Stimulated activated CD8-positive, alpha-beta memory T cell treated with anti-CD3 and anti-CD28 coated beads, Interleukin-7, amount 100 ng/mL, for 48 hours (primary cell): ENCODE measurements around the gene PNMT.

Experiments used
- DNase-seq, 2 donors: peaks; one replicate each; pipeline ENCODE4 v3.0.0-alpha.2; 2020; ENCODE audit warnings: low read depth in 1 of 2; ENCODE audit errors: extremely low read depth in 1 of 2

Gene PNMT

DNA sequence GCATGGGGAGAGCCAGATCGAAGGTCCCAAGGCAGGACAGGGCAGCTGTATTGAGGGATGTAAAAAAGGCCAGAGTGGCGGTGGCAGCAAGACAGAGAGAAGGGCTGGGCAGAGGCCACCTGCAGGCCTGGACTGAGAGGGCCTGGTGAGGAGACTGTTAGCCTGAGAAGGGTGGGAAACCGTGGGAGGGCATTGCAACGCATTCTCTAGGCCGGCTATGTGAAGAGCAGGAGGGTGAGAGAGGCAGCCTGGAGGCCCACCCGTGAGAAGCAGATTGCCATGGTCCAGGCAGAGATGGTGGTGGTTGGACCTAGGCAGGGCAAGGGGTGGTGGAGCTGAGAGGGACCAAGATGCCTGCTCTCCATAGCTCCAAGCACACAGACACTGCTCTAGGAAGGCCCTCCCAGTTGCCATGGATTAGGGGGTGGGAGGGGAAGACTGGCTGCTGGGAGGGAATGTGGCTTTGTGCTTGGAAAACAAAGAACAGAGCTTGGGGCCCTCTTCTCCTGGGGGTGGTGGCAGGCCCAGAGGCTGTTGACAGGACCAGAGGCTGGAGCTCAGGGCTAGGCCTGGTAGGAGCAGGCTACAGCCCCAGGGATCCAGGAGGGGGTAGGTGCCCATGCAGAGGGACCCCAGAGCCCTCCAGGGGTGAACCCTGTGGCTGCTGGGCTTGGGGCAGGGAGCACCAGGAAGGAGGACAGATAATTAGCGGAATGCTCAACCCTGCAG, 15.5 kb upstream of the PNMT start:
- DNase-seq, result no peak

DNA sequence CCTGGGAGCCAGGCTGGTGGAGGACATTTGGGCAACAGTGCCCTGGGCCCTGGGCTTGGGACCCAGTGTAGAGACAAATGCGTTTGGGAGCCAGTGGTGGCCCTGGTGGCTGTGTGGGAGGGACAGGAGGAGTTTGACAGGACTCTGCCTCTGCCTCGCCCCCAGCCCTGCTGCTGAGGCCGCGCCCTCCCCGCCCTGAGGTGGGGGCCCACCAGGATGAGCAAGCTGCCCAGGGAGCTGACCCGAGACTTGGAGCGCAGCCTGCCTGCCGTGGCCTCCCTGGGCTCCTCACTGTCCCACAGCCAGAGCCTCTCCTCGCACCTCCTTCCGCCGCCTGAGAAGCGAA, 15.0 kb upstream of the PNMT start:
- no peak for DNase-seq

DNA sequence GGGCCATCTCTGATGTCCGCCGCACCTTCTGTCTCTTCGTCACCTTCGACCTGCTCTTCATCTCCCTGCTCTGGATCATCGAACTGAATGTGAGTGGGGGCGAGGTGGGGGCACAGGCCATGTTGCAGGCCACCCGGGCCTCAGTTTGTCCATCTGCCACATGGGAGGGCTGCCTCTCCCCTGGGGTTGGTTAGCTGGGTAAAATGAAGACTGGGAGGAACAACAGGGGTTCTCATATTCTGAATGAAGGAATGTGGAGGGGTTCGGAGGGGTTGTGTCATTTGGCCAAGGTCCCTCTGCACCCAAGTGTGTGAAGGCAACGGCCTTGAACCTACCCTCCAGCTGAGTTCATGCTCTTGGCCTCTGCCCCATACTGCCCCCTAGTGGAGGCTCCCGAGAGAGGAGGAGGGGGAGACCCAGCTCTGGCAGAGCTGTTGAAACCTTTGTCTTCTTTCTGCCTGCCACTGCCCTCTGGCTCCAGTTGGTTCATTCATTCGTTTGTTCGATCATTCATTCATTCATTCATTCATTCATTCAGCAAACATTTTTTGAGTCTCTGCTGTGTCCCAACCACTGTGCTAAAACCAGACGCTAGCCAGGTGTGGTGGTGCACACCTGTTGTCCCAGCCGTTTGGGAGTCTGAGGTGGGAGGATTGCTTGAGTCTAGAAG, 14.5 kb upstream of the PNMT start:
- DNase-seq, result peak; percentile 36 to 67

DNA sequence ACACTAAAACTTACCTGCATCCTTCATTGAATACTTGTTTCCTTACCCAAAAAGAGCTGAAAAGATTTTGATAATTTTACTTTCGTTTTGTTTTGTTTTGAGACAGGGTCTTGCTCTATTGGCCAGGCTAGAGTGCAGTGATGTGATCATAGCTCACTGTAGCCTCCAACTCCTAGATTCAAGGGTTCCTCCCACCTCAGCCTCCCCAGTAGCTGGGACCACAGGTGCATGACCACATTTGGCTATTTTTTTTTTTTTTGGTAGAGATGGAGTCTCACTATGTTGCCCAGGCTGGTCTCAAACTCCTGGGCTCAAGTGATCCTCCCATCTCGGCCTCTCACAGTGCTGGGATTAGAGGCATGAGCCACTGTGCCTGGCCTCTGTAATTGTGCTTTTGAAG, 13.1 kb upstream of the PNMT start:
- no peak for DNase-seq

DNA sequence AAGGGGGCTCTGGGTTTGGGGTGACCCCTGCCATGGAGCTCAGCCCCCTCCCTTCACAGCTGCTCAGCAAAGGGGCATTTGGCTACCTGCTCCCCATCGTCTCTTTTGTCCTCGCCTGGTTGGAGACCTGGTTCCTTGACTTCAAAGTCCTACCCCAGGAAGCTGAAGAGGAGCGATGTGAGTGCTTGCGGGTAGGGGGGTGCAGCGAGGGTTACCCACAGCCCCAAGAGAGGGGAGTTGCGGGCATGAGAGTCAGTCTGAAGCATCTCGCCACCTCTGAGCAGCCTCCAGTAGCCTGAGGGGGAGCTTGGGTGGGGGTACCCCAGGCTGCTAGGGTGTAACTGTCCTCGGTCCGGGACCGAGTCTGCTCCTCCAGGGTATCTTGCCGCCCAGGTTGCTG, 9.9 kb upstream of the PNMT start:
- no peak for DNase-seq

DNA sequence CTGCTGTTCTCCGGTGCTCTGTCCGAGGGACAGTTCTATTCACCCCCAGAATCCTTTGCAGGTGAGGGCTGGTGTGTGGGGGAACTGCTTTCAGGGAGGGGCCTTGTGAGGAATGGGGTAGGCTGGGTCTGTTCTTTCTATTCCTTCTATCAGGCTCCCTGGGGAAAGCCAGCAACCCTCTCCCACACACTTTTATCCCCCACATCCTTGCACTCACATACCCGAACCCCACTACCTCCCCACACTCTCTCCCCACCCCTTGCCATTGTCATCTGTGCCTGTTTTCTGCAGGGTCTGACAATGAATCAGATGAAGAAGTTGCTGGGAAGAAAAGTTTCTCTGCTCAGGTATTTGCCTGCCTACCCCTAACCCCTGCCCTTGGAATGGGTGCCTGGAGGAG, 9.5 kb upstream of the PNMT start:
- DNase-seq, result no peak

DNA sequence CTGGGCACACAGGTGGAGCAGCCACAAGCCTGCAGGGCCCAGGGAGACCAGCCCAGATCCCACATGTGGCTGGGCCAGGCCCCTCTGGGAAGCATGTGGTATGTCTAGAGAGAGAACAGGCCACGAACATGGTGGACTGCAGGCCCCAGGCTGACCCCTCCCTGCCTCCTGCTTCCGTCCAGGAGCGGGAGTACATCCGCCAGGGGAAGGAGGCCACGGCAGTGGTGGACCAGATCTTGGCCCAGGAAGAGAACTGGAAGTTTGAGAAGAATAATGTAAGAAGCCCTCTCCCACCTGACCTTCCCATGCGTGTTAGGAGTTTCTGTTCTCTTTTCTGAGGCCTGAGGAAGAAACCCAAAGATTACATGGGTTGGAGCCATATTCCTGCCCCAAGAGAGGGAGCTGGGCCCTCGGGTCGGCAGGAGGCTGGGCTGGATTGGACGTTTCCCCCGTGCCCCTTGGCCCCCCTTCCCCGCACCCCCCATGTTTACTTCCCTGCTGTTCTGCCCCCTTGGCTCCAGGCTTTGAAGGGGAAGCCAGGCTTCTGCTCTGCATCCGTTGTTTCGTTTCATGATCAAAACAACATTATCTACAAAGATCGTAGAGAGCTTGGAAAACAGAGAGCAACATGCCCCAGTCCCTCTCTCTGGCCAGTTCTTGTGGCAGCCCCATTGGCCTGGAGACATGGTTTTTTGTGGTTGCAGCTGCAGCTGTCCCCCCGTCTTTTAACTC, 8.8 kb upstream of the PNMT start:
- no peak for DNase-seq

DNA sequence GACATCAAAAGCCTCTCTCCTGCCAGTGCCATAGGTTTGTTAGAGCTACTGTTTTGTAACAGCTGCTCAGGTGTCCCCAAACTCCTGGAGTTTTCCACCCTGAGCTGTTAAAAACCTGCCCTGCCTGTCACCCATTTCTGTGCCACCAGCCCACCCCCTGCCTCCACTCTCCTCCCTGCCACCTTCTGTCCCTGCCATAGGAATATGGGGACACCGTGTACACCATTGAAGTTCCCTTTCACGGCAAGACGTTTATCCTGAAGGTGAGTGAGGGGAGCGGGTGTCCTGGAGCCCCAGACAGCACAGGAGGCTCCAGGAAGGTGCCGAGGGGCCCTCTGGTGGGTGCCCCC, 8.3 kb upstream of the PNMT start:
- DNase-seq, result no peak

DNA sequence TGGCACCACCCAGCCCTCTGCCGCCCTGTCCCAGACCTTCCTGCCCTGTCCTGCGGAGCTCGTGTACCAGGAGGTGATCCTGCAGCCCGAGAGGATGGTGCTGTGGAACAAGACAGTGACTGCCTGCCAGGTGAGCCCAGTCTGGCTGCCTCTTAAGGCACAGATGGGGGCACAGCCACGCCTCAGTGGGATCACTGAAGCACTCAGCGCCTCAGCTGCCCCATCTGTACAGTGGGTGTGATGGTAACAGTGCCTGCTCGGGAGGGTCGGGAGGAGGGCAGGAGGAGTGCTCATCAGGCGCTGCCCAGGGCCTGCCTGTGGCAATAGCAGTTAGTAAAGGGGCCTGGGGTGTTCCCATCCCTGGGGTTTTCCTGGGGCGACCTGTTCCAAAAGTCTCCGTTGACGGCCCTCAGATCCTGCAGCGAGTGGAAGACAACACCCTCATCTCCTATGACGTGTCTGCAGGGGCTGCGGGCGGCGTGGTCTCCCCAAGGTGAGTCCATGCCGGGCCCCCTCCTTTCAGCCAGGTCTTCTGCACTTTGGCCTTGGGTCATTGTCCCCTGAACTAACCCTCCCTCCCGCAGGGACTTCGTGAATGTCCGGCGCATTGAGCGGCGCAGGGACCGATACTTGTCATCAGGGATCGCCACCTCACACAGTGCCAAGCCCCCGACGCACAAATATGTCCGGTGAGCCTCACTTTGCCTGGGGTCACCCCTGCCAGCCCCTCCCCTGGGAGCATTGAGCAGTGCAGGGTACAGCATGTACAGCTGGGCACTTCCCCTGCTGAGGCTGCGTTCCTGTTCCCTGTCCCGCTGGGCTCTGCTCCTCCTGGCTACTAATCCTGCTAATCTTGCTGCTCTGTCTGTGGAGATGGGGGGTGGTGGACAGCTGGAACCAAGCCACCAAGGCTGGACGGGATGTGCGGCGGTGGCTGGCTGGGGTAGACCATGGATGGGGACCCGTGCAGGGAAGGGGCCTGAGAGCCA, 7.6 kb upstream of the PNMT start:
- DNase-seq, result no peak

DNA sequence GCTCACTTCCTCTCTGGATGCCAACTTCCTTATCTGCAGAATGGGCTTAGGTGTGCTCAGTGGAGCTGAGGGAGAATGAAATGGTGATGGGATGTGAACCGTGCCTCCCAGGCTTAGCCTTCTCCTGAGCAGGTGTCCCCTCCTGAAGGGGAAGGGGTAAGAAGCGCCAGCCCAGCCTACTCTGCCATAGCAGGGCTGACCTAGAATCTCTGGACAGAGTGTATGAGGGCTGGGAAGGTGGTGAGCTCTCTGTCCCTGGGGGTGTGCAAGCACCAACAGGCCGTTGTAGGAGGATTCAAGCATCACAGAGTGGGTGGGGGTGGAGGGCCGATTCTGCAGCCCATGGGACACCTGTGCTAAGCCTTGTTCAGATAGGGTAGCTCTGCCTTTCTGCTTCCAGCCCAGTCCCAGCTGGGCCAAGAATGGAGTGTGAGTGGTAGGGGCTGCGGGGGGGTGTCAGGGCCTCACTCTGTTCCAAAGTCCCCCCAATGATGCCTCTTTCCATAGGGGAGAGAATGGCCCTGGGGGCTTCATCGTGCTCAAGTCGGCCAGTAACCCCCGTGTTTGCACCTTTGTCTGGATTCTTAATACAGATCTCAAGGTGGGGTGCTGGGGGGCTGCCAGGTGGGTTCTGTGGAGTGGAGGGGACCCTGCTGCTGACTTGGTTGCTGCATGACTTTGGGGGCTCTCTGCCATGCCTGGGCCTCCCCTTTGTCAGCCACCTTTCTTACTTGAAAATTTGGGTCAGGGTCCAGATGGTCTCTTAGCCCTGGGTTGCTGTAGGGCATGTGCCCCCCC, 6.3 kb upstream of the PNMT start:
- no peak for DNase-seq

DNA sequence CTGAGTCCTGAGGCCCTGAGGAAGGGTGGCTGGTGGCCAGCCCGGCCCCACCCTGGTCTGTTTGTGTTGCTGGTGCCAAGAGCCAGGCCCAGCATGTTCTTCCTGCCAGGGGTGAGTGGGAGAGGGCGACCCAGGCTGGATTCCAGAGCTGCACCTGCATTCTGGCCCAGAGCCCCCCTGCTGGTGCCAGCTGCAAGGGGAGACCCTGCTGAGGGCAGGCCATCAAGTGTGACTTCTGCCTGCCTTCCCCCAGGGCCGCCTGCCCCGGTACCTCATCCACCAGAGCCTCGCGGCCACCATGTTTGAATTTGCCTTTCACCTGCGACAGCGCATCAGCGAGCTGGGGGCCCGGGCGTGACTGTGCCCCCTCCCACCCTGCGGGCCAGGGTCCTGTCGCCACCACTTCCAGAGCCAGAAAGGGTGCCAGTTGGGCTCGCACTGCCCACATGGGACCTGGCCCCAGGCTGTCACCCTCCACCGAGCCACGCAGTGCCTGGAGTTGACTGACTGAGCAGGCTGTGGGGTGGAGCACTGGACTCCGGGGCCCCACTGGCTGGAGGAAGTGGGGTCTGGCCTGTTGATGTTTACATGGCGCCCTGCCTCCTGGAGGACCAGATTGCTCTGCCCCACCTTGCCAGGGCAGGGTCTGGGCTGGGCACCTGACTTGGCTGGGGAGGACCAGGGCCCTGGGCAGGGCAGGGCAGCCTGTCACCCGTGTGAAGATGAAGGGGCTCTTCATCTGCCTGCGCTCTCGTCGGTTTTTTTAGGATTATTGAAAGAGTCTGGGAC, 5.5 kb upstream of the PNMT start:
- DNase-seq, result no peak

DNA sequence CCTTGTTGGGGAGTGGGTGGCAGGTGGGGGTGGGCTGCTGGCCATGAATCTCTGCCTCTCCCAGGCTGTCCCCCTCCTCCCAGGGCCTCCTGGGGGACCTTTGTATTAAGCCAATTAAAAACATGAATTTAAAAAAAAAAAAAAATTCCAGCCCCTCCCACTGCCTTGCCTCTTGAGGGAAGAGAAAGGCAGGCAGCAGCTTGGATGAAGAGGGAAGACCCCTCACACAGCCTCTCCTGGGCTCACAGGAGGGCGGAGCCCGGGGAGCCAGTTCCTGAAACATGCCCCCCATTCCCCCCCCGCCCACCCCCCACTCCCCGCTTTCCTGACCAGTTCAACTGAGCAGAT, 4.9 kb upstream of the PNMT start:
- no peak for DNase-seq

DNA sequence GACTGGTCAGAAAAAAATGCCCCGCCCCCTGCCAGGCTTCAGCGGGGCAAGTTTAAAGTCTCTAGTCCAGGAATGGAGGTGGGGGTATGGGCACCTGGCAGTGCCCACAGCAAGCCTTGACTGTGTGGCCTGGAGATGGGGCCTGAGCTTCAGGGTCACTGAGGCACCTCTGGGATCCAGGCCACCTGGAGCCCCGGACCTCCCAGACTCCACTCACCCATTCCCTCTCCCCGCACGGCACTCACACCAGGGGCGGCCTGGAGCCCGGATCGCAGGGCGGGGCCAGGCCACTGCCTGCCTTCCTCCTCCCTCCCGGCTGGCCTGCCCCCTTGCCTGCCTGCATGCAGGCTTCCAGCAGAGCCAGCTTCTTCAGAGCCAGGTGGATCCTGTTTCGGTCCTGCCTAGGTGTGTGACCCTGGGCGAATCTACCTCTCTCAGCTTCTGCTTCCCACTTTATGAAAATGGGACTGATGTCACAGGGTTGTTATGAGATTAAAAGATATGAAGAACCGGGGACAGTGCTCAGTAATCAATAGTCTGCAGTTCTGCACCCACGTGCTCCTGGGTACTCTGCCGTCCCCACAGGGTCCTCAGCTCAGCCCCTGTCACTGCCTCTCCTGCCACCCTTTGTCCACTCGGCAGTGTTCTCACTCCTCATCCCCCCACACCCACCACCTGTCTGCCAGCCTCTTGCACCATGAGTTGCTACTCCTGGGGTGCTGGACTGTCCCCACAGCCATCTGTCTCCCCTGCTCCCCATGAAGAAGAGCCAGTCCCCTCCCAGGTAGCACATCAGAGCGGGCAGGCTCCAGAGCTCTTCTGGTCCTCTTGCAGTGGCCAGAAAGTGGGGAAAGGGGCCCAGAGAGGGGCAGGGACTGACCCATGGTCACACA, 4.3 kb upstream of the PNMT start:
- no peak for DNase-seq

DNA sequence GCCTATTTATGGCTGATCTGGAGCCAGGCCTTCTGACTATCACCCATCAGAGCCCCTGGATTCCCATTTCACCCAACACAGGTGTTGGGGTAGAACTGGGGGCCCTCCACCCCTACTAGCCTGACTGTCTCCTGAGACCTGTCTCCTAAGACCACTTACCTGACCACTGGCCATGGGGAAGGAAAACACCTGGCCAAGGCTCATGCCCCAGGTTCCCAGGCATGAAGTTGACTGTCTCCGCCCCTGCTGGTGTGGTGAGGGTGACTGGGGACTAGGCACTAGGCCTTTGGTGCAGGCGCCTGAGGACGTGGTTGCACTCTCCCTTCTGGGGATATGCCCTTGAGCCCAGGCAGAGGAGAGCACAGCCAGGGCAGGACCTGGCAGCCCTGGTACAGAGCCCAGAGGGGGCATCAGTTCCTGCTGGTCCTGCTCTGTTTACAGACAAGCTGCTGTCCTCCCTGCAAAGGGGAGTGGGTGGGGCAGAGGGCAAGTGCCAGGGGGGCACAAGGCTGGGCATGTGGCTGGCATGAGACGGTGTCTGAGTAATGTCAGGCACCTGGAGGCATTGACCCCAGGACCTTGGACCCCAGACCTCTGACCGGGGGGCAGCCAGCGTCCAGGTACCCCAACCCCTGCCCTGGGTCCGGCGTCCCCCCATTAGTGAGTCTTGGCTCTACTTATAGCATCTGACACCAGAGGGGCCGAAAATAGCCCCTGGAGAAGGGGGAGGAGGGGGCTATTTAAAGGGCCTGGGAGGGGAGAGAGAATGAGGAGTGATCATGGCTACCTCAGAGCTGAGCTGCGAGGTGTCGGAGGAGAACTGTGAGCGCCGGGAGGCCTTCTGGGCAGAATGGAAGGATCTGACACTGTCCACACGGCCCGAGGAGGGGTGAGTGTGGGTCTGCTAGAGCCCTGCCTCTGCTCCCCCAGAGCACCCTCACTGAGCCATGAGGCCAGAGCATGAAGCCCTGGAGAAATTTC, 3.4 kb upstream of the PNMT start, which contains the start of gene TCAP:
TCAP (plus strand) TSS at position 769 of the 981 bp plus-strand sequence; CDS start at position 780, 11 bp downstream.
- DNase-seq, result no peak

DNA sequence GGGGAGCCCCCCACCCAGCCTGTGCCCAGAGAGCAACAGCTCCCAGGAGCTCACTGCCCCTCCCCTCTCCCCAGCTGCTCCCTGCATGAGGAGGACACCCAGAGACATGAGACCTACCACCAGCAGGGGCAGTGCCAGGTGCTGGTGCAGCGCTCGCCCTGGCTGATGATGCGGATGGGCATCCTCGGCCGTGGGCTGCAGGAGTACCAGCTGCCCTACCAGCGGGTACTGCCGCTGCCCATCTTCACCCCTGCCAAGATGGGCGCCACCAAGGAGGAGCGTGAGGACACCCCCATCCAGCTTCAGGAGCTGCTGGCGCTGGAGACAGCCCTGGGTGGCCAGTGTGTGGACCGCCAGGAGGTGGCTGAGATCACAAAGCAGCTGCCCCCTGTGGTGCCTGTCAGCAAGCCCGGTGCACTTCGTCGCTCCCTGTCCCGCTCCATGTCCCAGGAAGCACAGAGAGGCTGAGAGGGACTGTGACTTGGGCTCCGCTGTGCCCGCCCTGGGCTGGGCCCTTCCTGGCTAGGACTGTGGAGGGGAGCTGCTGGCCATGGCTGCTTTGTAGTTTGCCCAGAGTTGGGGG, 2.5 kb upstream of the PNMT start:
- DNase-seq, result no peak

DNA sequence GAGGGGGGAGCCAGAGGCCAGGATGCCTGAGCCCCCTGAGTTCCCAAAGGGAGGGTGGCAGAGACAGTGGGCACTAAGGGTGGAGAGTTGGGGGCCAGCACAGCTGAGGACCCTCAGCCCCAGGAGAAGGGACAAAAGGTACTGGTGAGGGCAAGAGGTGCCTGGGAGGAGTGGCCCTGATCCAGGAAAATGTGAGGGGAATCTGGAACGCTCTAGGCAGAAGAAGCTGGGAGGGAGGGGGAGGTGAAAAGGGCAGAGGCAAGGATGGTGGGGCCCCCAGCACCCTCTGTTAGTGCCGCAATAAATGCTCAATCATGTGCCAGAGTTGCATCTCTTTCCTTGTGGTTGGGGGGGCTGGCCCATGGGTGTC, 2.0 kb upstream of the PNMT start:
- no peak for DNase-seq
